ENCODE measurements around the gene JARID2. TPM values are rescaled to one million over a fixed set of nuclear protein-coding genes. Genes with fewer than 3 reads are reported as not detected.
A peak's percentile ranks its signal among the peaks of the same experiment; 100 is the strongest.

Gene JARID2
- total RNA-seq, 1 donor from 2014 or later = 13.8 TPM

DNA sequence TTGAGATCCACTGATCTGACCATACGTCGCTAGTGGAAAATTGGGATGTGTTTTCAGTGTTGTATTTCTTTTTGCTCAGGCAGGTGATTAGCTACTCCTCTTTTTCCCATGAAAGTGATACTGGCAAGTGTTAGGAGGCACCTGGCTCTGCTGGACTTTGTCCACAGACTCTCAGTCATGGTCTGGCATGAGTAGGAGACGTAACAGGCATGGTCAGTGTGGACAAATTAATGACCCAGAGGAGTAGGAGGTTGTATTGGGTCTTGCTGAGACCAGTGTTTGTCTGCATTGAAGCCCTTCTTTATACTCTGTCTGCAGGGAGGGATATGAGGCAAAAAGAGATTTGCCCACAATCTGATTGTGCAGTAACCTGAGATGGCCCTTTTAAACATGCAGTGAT is 238.3 kb downstream of the JARID2 start:
- no peak for DNase-seq (ENCODE audit: low spot score)

DNA sequence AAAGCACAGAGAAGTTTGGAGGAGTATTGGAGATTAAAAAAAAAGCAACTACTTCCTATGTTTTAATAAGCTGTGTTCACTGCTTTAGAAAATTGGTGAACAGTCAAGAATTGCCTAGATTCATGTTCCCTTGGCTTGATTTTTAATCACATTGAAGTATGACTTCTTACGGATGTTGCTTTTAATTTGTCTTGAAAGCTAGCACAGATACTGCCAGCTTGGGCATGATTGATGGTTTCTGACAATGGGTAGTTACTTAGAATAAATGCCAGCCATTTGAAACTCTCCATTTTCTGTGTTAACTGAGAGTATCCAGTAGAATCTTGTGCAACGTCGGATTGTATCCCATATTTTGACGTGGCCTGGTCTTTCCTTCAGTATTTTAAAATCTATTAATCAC is 239.0 kb downstream of the JARID2 start:
- DNase-seq (ENCODE audit: low spot score) = no peak

DNA sequence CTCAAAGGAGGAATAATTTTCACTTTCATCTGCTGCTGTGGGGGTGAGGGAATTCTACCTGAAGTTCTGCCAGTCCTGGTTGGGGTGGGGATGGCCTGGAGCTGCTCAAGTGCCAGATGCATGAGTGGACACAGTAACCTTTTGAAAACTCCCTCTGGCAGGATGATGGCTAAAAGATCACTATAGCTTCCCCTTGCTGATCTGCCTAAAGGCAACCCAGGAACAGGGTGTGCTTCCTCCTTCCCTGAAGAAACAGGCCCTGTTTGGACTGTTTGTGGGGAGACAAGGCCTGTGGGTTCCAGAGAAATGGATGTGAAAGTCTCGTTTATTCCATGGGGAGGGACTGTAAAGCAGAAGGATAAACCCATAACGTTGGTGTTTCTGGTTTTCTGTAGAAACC is 240.1 kb downstream of the JARID2 start:
- DNase-seq (ENCODE audit: low spot score) = no peak

DNA sequence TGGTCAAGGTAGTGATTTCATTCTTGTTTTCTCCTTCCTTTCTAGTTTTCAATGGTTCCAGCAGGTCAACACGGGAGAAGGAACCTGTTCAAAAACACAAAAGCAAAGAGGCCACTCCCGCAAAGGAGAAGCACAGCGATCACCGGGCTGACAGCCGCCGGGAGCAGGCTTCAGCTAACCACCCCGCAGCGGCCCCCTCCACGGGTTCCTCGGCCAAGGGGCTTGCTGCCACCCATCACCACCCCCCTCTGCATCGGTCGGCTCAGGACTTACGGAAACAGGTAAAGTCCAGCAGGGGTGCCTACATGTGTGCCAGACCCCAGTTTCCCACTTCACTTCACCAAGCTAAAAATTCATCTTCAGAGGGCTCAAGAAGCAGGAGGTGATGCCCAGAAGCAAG is 241.4 kb downstream of the JARID2 start:
- DNase-seq (ENCODE audit: low spot score) = no peak

DNA sequence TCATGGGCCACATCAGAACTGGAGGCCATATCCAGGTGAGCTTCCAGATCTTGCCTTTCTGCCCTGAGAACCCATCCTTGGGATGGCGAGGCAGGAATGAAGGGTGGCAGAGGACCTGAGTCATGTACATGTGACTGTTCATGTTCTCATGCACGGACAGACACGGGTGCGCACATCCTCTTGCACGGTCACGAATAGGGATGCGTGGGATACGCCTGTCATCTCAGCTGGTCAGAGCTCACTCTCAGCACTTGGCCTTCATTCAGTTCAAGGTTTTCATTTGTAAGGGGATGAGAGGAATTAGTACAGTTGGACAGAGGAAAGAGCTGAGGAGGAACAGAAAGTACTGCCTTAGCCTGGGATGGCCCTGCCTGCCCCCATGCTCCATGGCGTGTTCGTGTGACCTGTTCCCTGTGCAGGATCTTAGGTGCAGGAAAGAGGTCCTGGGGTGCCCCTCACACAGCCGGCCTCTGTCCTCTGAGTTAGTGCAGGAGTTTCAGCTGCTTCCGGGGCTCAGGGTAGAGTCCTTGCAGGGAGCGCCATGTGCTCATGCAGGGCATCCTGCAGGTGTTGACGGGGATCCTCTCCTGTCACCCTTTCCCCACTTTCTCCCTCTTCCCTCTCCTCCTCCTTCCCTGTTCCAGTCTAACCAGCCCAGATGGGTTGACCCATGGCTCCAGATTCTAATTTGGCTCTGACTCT is 243.5 kb downstream of the JARID2 start:
- DNase-seq (ENCODE audit: low spot score) = no peak

DNA sequence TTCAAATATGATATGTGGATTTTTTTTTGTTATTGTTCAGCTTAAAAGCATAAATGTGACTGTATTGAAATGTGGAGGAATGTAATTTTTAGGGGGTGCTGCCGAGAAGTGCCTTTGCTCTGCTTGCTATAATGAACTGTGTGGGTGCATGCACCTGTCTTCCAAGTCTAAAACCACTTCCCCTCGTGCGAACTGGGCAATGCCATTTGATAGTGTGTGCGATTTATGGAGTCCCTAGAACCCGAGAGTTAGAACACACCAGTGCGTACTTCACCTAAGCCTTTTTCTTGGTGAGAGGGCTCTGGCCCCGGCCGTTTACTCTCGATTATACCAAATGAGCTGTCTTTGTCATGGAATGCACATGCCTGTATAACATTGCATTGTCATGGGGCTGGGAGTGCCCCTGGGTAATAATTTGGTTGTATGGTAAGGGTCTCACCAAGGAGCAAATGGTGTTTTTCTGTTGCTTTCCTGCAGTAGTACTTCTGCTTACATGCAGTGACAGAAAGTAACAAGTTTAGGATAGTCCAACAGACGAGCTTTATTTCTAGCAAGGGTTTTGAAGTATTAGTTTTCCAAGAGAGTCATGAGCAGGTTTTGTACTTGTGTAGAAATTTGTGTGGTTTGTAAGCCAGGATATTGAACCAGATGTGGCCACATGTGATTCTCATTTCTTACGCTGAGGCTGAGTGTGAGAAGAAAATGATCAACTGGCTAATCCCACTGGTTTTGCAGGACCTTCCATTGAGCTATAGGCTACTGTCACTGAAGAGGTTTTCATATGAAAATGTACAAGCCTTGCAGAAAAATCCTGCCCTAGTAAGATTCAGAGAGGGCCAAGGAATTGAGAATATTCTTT is 244.6 kb downstream of the JARID2 start:
- DNase-seq (ENCODE audit: low spot score) = no peak

DNA sequence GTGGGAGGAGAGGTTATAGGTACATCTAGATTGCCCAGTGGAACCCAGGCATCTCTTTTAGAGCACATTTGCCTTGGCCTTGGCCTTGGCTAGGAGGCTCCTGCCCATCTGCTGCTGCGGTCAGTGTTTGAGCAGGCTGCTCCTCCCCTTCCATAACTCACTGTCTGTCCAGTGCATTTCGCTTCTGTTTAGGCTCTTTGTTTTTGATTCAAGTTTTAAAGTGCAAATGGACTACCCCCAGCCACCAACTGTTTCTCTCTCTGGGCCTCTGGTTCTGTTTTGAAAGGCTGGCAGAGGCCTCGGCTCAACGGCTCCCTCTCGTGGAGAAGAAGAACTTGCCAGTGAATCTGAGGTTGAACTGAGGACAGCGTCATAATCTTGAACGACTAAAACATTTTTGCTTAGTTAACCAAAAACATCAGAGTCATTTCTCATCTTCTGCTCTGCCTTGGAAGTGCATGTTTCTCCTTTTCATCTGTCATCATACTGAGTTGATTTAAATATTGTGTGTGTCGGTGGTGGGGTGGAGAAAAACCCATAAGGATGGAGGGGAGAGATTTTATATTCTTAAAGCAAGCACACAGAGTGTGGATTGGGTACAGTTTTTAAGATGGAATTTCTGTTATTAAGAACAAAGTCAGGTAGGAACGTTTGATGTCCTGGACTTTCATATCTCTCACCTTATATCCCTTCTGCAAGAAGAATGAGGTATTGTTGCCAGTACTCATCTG is 245.6 kb downstream of the JARID2 start:
- no peak for DNase-seq (ENCODE audit: low spot score)

DNA sequence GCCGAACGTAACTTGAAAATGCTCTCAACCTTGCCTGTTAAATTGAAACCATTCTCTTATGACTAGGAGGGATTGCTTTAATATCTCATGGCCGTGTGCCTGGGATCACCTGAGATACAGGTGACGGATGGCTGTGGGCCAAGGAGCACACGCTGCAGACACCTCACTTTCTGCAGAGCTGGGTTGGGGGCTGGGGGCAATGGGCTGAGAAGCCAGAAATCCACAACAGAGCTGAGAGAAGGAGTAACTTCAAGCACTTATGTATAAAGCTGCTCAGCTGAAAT is 246.1 kb downstream of the JARID2 start:
- DNase-seq (ENCODE audit: low spot score) = no peak

DNA sequence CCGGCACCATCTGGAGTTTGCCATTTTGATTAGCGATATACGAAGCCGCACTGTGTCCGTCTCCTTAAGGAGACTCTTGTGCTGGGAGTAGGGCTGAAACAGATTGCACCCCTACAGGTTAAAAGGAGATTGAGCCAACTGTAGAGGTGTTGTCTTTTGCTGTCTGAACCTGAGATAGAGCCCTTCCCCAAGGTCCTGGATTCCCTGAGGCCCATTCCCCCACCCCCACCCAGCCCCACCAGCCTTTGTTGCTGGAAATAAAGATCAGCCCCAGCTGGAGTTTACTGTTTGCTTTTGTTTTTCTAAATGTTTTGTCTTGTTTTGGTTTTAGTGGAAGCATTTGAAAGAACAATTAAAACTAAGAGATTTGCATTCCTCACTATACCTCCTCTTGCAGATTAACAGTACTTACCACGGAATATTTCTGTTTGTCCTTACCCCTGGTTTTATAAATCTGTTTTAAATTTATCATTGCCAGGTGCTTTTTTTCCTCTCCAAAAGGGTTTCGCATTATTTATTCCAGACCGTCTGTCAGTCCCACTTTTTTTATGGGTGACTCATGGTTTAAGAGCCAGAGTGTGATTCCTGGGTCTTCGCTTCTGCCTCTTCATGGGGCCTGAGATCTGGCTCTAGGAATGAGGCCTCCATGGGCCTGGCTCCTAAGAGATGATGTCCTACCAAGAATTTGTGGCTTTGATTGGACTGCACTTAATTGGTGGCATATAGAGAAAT is 247.7 kb downstream of the JARID2 start:
- no peak for DNase-seq (ENCODE audit: low spot score)

DNA sequence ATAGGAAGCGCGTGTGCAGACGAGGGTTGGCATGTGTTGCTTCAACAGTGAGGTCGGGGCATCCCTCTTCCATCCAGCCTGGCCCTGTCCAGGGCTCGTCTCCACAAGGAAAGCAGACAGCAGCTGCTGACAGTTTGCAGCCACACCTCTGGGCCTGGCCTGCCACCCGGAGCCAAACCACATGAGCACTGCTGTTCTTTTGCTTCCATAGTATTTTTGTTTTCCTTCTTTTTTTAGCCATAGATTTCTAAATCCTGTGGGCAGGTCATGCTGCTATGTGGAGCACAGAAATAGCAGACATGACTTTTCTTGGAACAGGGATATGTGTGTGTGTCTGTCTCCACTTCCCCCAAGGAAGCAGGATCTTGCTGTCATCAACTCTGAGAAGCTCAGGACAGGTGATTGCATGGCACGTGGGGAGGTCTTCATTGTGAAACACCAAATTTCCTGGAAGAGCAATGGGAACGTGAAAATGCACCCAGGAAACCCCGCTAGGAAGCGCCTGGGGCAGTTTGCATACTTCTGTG is 249.6 kb downstream of the JARID2 start:
- no peak for DNase-seq (ENCODE audit: low spot score)

DNA sequence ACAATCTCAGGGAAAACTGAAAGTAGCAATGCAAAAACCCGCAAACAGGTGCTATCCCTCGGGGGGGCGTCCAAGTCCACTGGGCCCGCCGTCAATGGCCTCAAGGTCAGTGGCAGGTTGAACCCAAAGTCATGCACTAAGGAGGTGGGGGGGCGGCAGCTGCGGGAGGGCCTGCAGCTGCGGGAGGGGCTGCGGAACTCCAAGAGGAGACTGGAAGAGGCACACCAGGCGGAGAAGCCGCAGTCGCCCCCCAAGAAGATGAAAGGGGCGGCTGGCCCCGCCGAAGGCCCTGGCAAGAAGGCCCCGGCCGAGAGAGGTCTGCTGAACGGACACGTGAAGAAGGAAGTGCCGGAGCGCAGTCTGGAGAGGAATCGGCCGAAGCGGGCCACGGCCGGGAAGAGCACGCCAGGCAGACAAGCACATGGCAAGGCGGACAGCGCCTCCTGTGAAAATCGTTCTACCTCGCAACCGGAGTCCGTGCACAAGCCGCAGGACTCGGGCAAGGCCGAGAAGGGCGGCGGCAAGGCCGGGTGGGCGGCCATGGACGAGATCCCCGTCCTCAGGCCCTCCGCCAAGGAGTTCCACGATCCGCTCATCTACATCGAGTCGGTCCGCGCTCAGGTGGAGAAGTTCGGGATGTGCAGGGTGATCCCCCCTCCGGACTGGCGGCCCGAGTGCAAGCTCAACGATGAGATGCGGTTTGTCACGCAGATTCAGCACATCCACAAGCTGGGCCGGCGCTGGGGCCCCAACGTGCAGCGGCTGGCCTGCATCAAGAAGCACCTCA is 250.7 kb downstream of the JARID2 start:
- DNase-seq (ENCODE audit: low spot score) = no peak

DNA sequence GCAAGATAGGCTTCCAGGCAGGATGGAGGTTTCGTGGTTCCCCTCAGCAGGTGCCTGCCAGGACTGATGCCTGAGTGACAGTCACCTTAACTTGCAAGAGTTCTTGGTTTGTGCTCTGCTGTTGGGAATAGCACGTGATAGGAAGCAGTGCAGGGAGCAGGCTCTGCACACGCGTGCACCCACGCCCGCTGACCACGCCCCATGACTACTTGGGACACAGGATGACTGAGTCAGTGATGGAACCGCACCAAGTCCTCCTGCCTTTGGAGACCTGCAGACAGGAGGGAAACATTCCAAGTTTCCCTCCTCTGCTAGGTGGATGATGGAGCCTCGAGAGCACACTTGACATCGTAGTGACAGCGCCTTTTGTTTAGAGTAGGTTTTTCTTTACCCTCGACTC is 252.8 kb downstream of the JARID2 start:
- DNase-seq (ENCODE audit: low spot score) = no peak

DNA sequence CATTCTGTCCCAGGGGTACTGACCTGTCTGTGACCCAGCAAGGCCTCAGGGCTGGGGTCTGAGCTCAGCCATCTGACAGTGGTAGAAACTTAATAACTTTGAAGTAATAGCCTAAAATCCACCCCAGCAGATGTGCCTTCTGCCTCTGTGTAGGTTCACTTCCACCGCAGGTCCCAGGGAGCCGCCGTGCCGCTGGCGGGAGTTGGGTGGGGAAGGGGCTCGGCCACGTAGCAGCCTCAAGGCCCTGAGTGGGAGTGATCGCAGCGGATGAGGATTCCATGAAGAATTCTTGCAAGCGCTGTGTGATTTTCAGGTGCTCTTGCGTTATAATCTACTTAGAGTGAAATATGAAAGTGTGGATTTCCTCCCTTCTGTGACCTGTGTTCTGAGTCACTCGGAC is 253.3 kb downstream of the JARID2 start:
- no peak for DNase-seq (ENCODE audit: low spot score)

DNA sequence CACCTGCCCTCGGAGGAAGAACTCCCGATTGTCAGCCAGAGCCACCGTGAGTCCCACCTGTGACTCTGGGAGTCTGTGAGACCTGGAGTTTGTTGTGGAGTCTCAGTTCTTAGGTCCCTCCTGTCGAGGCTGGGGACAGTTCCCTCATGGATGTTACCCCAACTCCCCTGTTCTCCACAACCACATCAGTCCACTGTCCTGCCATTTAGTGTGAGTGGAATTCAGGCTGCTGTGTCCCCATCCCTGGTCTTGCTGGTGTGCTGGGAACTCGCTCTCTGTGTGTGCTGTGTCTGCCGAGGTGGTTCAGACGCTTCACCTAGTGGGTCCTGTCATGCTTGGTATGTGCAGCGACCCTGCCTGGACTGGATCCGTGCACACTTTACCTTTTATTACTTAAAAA is 253.7 kb downstream of the JARID2 start:
- DNase-seq (ENCODE audit: low spot score) = no peak

DNA sequence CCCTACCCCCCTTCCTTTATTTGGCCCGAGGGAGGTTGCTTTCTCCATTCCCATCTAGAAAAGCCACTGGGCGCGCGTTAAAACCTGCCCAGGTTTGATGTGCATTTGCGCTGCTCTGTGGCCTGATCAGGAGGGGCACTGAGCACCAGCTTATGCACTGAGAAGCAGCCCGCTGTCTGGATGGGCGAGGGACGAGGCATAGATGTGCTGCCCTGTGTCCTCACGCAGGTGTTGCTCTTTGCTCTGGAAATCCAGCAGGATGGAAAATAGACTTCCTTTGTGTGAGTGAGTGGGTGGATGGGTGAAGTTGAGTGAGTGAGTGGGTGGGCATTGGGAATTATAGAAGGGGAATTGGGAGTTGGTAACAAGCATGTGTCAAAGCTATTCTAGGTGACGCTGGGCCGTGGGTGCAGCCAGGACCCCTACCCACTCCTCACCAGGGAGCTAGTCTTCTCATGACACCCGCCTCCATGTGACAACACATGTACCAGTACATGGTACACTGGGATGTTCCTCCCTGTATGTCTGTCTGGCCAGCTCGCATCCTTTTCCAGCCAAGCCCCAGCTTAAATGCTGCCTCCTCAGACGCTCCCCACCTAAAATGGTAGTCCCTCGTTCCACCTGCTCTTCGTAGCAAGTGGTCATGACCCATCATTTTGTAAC is 254.3 kb downstream of the JARID2 start:
- DNase-seq (ENCODE audit: low spot score) = peak; percentile 83

DNA sequence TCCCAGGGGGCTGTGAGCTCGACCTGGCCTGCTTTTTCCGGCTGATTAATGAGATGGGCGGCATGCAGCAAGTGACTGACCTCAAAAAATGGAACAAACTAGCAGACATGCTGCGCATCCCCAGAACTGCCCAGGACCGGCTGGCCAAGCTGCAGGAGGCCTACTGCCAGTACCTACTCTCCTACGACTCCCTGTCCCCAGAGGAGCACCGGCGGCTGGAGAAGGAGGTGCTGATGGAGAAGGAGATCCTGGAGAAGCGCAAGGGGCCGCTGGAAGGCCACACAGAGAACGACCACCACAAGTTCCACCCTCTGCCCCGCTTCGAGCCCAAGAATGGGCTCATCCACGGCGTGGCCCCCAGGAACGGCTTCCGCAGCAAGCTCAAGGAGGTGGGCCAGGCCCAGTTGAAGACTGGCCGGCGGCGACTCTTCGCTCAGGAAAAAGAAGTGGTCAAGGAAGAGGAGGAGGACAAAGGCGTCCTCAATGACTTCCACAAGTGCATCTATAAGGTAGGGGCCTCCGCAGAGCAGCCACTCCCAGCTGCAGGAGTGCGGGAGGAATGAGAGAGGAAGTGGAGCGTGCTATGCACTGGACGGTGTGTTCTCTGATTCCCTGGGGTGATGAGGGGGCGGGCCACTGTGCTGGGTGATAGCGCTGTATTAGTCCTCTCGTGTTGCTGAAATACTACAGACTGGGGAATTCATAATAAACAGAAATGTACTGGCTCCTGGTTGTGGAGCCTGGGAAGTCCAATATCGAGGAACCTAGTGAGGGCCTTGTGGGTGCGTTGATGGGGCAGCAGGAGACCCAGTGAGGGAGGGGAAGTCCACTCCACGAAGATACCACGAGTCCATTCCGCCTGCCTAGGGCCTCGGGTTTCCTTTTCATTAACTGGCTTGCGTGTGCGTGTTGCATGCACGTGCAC is 255.3 kb downstream of the JARID2 start:
- DNase-seq (ENCODE audit: low spot score) = peak; percentile 82

DNA sequence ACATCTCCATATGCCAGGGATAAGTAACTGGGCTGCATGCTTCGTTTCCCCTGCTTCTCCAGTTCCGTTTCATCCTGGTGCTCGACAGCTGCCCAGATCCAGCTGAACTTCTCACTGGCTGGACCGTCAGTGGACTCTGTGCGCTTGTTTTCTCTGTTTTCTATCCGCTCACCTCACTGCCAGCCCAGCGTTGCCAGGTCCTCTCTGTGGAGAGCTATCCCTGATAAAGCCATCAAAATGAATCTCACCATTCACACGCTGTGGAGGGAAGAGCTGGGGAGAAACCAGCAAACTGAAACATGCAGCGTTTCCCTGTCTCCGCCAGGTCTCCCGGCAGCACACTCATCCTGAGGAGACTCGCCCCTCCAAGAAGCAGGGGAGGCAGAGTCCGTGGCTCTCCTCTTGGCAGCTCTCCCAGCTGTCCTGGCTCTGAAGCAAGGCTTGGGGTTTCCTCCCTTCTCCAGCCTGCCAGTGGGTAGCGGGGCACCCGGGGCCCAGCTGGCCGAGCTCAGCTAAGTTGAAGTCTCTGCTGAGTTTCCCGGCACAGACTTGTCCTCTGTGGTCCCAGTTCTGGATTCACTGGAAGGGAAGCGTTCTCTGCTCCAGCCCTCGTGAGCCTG is 256.1 kb downstream of the JARID2 start:
- peak; percentile 81 for DNase-seq (ENCODE audit: low spot score)
